ENCODE results near the gene TAAR1. TPM values are rescaled to one million over a fixed set of nuclear protein-coding genes. Genes with fewer than 3 reads are reported as not detected.
"Not testable (repeated sequence)": the region's sequence is repeated elsewhere in the genome, so short reads cannot be mapped to it uniquely, and the experiment has no call there.

TAAR1 gene
- total and polyA plus RNA-seq, 7 donors, result not detected

- Histone ChIP-seq H3K27me3 (no peaks in the 10 kb centered on the region), H3K9me3 (no peaks in the 10 kb centered on the region), H3K4me3 (no peak overlapping the region), H3K4me1 (no peaks in the 10 kb centered on the region), H3K36me3 (no peaks in the 10 kb centered on the region), H3K27ac (no peak overlapping the region)
- whole genome bisulfite sequencing, 2 donors, result 95% methylated on average over 2 of the region's 2 CpGs
- TF ChIP-seq EP300 (IDR thresholded peaks at IDR 0.05) (no peak), POLR2AphosphoS5 (IDR thresholded peaks at IDR 0.05) (no peak), POLR2A (IDR thresholded peaks at IDR 0.05) (no peak)
- TF ChIP-seq, protein P1, sequence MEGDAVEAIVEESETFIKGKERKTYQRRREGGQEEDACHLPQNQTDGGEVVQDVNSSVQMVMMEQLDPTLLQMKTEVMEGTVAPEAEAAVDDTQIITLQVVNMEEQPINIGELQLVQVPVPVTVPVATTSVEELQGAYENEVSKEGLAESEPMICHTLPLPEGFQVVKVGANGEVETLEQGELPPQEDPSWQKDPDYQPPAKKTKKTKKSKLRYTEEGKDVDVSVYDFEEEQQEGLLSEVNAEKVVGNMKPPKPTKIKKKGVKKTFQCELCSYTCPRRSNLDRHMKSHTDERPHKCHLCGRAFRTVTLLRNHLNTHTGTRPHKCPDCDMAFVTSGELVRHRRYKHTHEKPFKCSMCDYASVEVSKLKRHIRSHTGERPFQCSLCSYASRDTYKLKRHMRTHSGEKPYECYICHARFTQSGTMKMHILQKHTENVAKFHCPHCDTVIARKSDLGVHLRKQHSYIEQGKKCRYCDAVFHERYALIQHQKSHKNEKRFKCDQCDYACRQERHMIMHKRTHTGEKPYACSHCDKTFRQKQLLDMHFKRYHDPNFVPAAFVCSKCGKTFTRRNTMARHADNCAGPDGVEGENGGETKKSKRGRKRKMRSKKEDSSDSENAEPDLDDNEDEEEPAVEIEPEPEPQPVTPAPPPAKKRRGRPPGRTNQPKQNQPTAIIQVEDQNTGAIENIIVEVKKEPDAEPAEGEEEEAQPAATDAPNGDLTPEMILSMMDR (IDR thresholded peaks at IDR 0.05), result no peak
- no peak for DNase-seq
- intact Hi-C loops (cut with DNase I), result no loop called here
Observed at GRCh38 chr6:132611616-132612015, 47.4 kb downstream of the TAAR1 start.

- intact Hi-C loops (cut with DNase I), result no loop called here
- 75 to 87% methylated on average over 5 of the region's 5 CpGs for WGBS, 2 donors
- no peak for DNase-seq
Observed at GRCh38 chr6:132607544-132608233, 51.3 kb downstream of the TAAR1 start.

GRCh38 chr6:132604635-132605152 lies 54.3 kb downstream of the TAAR1 start:
- H3K27me3 ChIP-seq, result no peaks in the 10 kb centered on the region
- intact Hi-C loops (cut with DNase I), result no loop called here
- H3K4me3 ChIP-seq, result no peak overlapping the region
- no peak for TF ChIP-seq POLR2A (IDR thresholded peaks at IDR 0.05)
- TF ChIP-seq, protein P1 (IDR thresholded peaks at IDR 0.05), result no peak
- no peak for TF ChIP-seq EP300 (IDR thresholded peaks at IDR 0.05)
- TF ChIP-seq POLR2AphosphoS5 (IDR thresholded peaks at IDR 0.05), result no peak
- no peak overlapping the region for H3K27ac ChIP-seq
- WGBS, 2 donors, result 69 to 79% methylated on average over 8 of the region's 8 CpGs
- H3K36me3 ChIP-seq, result no peaks in the 10 kb centered on the region
- no peaks in the 10 kb centered on the region for H3K9me3 ChIP-seq
- H3K4me1 ChIP-seq, result no peaks in the 10 kb centered on the region
- DNase-seq, result no peak

More at GRCh38 chr6:132607544-132608233, 51.3 kb downstream of the TAAR1 start:
- no peaks in the 10 kb centered on the region for H3K4me1 ChIP-seq
- H3K36me3 ChIP-seq, result no peaks in the 10 kb centered on the region
- H3K27ac ChIP-seq, result no peak overlapping the region
- no peaks in the 10 kb centered on the region for H3K9me3 ChIP-seq
- no peaks in the 10 kb centered on the region for H3K27me3 ChIP-seq
- H3K4me3 ChIP-seq, result no peak overlapping the region
- TF ChIP-seq EP300 (IDR thresholded peaks at IDR 0.05) (no peak), POLR2A (IDR thresholded peaks at IDR 0.05) (no peak), POLR2AphosphoS5 (IDR thresholded peaks at IDR 0.05) (no peak)
- TF ChIP-seq, protein P1 (IDR thresholded peaks at IDR 0.05), result no peak

GRCh38 chr6:132600900-132601299 lies 58.1 kb downstream of the TAAR1 start:
- H3K9me3 ChIP-seq; H3K4me3 ChIP-seq; DNase-seq; H3K27me3 ChIP-seq; H3K4me1 ChIP-seq; H3K36me3 ChIP-seq; H3K27ac ChIP-seq; intact Hi-C loops (cut with DNase I): not testable (repeated sequence)

DNA sequence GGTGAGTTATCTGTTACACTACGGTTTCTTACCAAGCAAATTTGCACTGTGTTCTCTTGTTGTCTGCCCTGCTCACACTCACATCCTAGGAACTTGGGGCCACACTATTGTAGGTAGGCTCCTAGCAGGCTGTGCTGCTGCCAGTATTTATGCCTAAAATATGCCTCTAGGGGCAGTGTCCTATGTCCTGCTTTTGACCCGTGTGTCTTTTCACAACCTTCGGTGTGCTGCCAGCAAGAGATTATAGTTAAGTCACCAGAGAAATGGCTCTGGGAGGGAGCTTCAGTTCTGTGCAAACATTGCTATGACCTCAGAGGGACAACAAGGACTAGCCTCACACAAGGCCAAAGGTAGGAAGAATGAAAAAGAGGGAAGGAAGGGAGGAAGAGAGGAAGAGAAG lies 60.5 kb downstream of the TAAR1 start:
- H3K27ac ChIP-seq, result no peak overlapping the region
- TF ChIP-seq, protein P1 (IDR thresholded peaks at IDR 0.05), result no peak
- TF ChIP-seq EP300 (IDR thresholded peaks at IDR 0.05) (no peak), POLR2A (IDR thresholded peaks at IDR 0.05) (no peak), POLR2AphosphoS5 (IDR thresholded peaks at IDR 0.05) (no peak)
- H3K4me3 ChIP-seq, result no peak overlapping the region
- intact Hi-C loops (cut with DNase I), result no loop called here
- no peaks in the 10 kb centered on the region for H3K27me3 ChIP-seq
- 24 to 58% methylated on average over 3 of the region's 3 CpGs for WGBS, 2 donors
- H3K4me1 ChIP-seq, result no peaks in the 10 kb centered on the region
- H3K36me3 ChIP-seq, result no peaks in the 10 kb centered on the region
- DNase-seq, result no peak
- H3K9me3 ChIP-seq, result no peaks in the 10 kb centered on the region

Data from sigmoid colon (tissue), 7 donors.